ENCODE measurements around the gene MS4A2.
A peak's percentile ranks its signal among the peaks of the same experiment; 100 is the strongest.
"Not testable (repeated sequence)": the region's sequence is repeated elsewhere in the genome, so short reads cannot be mapped to it uniquely, and the experiment has no call there.

MS4A2 gene

GRCh38 chr11:60088364-60088763, at the start of gene MS4A2:
Gene MS4A2 (plus strand): TSS chr11:60088664. CDS start chr11:60088766, 102 bp downstream.
- DNase-seq: no peak

- no peak for DNase-seq
These were observed 48.4 kb upstream of the MS4A2 start, which contains the start of gene OOSP2 for GRCh38 chr11:60040109-60040508. Gene OOSP2 (plus strand): TSS chr11:60040409. CDS start chr11:60040460, 51 bp downstream.

- DNase-seq: not testable (repeated sequence)
These were observed 38.0 kb upstream of the MS4A2 start for GRCh38 chr11:60050422-60050821.

- DNase-seq: not testable (repeated sequence)
These were observed 37.6 kb upstream of the MS4A2 start for GRCh38 chr11:60050839-60051238.

- DNase-seq: no peak
These were observed 32.0 kb upstream of the MS4A2 start, which contains the start of gene MS4A3 for GRCh38 chr11:60056349-60056969. Gene MS4A3 (plus strand): TSS chr11:60056665. CDS start chr11:60061161, 4,496 bp downstream.

- DNase-seq: no peak
These were observed 29.4 kb upstream of the MS4A2 start for GRCh38 chr11:60059052-60059451.

GRCh38 chr11:60059521-60060240, 28.8 kb upstream of the MS4A2 start:
- no peak for DNase-seq

- DNase-seq: no peak
These were observed 24.4 kb upstream of the MS4A2 start for GRCh38 chr11:60064111-60064510.

GRCh38 chr11:60065801-60066200, 22.7 kb upstream of the MS4A2 start:
- DNase-seq: no peak

GRCh38 chr11:60069450-60069849, 19.0 kb upstream of the MS4A2 start:
- DNase-seq: no peak

- not testable (repeated sequence) for DNase-seq
These were observed 16.8 kb upstream of the MS4A2 start for GRCh38 chr11:60071644-60072043.

GRCh38 chr11:60077216-60077817, 11.1 kb upstream of the MS4A2 start:
- no peak for DNase-seq

GRCh38 chr11:60077981-60078380, 10.5 kb upstream of the MS4A2 start:
- DNase-seq: no peak

- DNase-seq: no peak
These were observed 9.7 kb upstream of the MS4A2 start for GRCh38 chr11:60078745-60079144.

GRCh38 chr11:60080535-60080934, 7.9 kb upstream of the MS4A2 start:
- DNase-seq: no peak

GRCh38 chr11:60084631-60085273, 3.7 kb upstream of the MS4A2 start:
- DNase-seq: peak; percentile 47

- DNase-seq: no peak
These were observed 2.6 kb upstream of the MS4A2 start for GRCh38 chr11:60085909-60086308.

- DNase-seq: no peak
These were observed 1.2 kb upstream of the MS4A2 start for GRCh38 chr11:60087239-60087638.

GRCh38 chr11:60095477-60096120, 7.1 kb downstream of the MS4A2 start:
- no peak for DNase-seq

GRCh38 chr11:60097189-60097588, 8.7 kb downstream of the MS4A2 start:
- DNase-seq: no peak

GRCh38 chr11:60098508-60098907, 10.0 kb downstream of the MS4A2 start:
- DNase-seq: no peak

- DNase-seq: no peak
These were observed 12.1 kb downstream of the MS4A2 start for GRCh38 chr11:60100516-60100915.

- DNase-seq: not testable (repeated sequence)
These were observed 12.9 kb downstream of the MS4A2 start for GRCh38 chr11:60101368-60101767.

Measured in NCI-H774 (cell line).